GM04504 (cell line): Measurements from ENCODE around the gene DPPA4.

Experiments
- DNase-seq: peaks from one replicate; pipeline ENCODE4 v3.0.0-alpha.2; 2012; ENCODE audit warnings: low read depth

The DPPA4 gene

GRCh38 chr3:109338322-109338721 lies 976 bp upstream of the DPPA4 start:
- no peak for DNase-seq

DNA sequence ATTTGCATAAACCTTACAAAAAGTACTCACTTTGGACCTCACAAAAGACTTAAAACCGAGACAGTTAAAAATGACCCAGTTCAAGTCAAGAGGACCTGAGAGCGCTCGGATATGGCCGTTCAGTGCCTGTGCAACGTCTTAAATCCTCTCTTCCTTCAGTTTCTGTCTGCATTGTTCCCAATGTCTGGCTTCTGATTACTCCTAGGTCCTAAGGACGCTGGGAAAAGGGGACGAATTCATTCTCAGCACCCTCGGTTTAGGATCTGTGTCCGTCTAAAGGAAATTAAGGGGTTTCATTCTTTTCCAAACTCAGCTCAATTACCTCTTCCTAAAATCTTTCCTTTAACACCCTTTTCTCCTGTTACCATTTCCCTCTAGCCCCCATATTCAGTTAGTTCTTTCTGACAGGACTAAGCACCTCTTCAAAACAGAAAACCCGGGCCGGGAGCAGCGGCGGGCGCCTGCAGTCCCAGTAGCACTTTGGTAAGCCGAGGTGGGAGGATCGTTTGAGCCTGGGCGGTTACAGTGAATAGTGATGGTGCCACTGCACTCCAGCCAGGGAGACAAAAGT lies 970 bp downstream of the DPPA4 start:
- no peak for DNase-seq

- no peak for DNase-seq
Observed at GRCh38 chr3:109334572-109334971, 2.8 kb downstream of the DPPA4 start.

DNA sequence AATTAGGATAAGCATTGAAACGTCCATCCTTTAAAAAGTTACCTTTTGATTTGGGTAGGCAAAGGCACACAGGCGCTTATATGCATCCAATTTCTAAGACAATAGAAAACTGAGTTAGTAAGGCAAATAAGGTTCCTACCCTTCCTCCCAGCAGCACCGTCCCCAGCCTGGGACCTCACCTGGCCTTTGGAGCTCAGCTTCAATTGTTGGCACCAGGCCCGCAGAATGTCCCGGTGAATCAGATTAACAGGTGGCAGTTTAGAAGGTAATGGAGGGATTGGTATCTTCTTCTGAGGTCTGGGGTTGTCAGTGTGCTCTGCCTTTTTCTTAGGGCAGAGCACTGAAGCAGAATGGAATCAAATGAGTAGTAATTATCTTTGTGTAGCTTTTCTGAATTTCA lies 5.7 kb downstream of the DPPA4 start:
- DNase-seq: no peak

DNA sequence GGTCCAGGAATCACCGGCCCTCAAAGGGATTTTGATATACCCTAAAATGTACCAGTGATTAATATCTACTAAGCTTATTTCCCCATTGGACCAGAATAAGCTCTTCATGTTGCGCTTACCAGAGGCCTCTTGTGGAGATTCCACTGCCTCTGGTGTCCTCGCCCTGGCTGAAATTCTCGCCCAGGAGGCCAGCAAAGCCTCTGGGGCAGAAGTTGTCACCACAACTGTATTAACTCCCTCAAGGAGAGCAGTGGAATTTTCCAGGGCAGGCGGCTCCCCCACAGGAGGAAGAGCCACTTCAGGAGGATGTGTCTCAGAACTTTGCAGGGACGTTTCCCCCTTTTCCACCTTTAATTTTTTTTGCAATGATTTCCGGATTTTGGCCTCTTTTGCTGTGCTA lies 6.9 kb downstream of the DPPA4 start:
- DNase-seq: no peak

- DNase-seq: no peak
Observed at GRCh38 chr3:109328202-109328601, 9.1 kb downstream of the DPPA4 start.

GRCh38 chr3:109325657-109326056 lies 11.7 kb downstream of the DPPA4 start:
- no peak for DNase-seq

DNA sequence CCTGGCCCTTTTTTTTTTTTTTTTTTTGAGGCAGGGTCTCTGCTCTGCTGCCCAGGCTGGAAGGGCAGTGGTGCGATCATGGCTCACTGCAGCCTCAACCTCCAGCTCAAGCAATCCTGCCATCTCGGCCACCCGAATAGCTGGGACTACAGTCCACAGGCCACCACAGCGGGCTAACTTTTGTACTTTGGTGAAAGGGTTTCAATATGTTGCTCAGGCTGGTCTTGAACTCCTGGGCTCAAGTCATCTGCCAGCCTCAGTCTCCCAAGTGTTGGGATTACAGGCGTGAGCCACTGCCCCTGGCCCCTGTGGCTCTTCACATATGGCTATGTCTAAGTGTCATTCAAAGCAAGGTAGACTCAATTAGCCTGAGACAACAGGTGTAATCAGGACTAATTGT lies 12.2 kb downstream of the DPPA4 start:
- DNase-seq: no peak

DNA sequence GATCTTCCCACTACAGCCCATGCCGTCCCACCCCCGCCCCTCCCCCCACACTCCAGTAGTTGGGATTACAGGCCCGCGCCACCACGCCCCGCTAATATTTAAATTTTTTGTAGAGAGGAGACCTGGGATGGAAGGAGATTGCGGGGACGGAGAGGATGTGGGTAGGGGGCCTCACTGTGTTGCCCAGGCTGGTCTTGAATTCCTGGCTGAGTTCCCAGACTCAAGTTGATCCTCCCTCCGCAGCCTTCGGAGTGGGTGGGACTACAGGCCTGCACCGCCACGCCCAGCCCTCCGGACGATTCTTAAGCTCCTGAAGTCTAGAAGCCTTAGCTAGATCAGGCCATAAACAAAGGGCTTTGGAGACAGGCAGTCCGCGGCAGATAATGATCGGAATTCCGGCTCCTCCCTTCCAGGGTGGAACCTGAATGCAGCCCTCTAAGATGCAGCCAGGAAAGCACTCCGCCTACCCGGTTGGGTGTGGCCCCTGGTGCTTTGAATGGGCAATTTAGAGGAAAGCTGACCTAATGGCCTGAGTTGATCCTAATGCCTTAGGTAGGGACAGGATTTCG lies 21.1 kb downstream of the DPPA4 start, which contains the start of gene DPPA2:
DPPA2 (minus strand) TSS at position 356 of the 569 bp plus-strand sequence. CDS start 1,975 bp downstream, outside the sequence.
- no peak for DNase-seq

DNA sequence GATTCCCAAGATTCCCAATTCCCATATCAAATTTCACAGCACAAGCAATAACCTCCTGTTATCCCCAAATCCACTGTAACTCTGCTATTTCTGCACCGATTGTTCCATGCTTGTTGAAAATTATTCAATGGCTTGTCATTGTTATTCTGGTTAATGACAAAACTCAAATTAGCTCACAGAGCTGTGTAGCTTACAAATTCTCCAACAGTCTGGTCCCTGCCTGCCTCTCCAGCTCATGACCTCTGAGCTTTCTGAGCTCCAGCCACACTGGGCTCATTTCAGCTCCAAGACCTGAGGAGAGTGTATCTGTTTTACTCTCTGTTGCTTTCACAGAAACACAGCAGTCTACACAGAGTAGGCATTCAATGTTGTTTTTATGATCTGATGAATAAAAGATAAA lies 24.3 kb downstream of the DPPA4 start:
- DNase-seq: no peak

- no peak for DNase-seq
Observed at GRCh38 chr3:109297496-109297895, 39.9 kb downstream of the DPPA4 start.

DNA sequence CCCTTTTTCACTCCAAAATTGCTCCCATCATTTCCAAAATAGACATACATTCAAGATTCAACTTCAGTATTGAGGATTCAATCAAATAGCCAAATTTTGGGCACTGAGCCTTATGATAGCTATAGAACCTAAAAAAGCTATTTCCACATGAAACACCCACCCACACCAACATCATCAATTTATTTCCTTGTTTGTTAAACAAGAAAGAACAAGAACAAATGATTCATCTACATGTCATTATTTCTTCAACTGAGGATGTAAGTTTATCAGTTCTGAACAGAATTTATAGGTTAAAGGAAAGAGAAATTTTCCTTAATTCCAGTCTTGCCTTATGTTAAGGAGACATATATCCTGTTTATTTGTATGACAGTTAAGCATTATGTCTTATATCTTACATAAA lies 53.3 kb downstream of the DPPA4 start:
- DNase-seq: no peak

- DNase-seq: no peak
Observed at GRCh38 chr3:109278546-109278945, 58.8 kb downstream of the DPPA4 start.

GRCh38 chr3:109278141-109278540 lies 59.2 kb downstream of the DPPA4 start:
- DNase-seq: no peak
